Measurements from ENCODE around the gene ADIPOQ.
"Not testable (repeated sequence)": the region's sequence is repeated elsewhere in the genome, so short reads cannot be mapped to it uniquely, and the experiment has no call there.

ADIPOQ gene

GRCh38 chr3:186896875-186897274 is 54.4 kb downstream of the ADIPOQ start:
- in situ Hi-C loops (cut with MboI; ENCODE audit: low sequenced_read_pairs), result no loop called here

DNA sequence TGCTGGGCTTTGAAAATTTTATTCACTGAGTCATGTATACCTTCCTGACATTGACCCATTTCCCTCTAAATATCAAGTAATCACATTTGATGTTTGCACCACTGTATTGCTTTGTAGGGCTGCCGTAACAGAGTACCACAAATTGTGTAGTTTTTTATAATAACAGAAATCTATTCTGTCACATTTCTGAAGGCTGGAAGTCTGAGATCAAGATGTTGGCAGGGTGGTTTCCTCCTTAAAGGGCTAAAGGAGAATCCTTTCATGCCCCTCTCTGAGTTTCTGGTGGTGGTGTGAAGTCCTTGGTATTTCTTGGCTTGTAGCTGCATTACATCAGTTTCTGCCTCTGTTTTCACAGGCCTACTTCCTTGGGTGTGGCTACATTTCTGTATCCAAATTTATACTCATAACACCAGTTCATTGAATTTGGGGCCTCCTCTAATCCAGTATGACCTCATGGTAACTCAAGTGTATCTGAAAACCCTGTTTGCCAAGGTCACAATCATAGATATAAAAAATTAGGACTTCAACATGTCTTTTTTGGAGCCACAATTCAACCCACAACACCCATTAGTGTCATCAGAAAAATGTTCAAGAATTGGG is 58.7 kb downstream of the ADIPOQ start:
- in situ Hi-C loops (cut with MboI; ENCODE audit: low sequenced_read_pairs), result no loop called here

DNA sequence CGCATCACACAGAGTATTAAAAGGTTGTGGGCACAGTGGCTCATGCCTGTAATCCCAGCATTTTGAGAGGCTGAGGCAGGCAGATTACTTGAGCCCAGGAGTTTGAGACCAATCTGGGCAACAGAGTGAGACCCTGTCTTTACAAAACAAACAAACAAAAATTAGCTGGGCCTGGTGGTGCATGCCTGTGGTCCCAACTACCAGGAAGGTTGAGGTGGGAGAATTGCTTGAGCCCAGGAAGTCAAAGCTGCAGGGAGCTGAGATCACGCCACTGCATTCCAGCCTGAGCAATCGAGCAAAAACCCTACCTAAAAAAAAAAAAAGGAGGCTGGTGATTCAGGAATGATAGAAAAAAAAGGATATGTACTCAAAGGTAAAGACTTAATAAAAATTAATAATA is 59.6 kb downstream of the ADIPOQ start:
- in situ Hi-C loops (cut with MboI; ENCODE audit: low sequenced_read_pairs), result no loop called here

DNA sequence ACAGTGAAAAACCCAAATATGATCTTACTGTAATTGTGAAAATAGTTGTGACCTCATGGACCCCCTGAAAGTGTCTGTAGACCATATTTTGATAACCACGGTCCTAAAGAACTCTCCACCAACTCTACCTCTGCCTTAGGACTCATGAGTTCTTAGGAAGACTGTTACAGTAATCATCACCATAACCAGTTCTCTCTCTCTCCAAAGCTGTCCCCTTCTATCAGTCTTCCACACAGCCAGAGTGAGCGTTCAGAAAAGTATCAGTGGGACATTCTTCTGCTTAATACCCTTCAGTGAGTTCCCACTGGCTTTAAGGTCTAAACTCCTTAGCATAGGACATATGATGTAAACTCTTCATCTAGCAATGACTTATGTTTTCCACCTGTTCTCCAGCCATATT is 60.2 kb downstream of the ADIPOQ start:
- in situ Hi-C loops (cut with MboI; ENCODE audit: low sequenced_read_pairs), result no loop called here

DNA sequence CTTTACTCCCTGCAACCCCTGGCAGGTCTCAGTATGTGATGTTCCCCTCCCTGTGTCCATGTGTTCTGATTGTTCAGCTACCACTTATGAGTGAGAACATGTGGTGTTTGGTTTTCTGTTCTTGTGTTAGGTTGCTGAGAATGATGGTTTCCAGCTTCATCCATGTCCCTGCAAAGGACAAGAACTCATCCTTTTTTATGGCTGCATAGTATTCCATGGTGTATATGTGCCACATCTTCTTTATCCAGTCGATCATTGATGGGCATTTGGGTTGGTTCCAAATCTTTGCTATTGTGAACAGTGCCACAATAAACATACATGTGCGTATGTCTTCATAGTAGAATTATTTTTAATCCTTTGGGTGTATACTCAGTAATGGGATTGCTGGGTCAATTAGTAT is 61.2 kb downstream of the ADIPOQ start:
- in situ Hi-C loops (cut with MboI; ENCODE audit: low sequenced_read_pairs), result not testable (repeated sequence)

DNA sequence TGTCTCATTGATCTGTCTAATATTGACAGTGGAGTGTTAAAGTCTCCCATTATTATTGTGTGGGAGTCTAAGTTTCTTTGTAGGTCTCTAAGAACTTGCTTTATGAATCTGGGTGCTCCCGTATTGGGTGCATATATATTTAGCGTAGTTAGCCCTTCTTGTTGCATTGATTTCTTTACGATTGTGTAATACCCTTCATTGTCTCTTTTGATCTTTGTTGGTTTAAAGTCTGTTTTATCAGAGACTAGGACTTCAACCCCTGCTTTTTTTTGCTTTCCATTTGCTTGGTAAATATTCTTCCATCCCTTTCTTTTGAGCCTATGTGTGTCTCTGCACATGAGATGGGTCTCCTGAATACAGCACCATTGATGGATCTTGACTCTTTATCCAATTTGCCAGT is 64.6 kb downstream of the ADIPOQ start:
- in situ Hi-C loops (cut with MboI; ENCODE audit: low sequenced_read_pairs), result not testable (repeated sequence)
